HG03159 (cell line): Measurements from ENCODE around the gene KATNAL1.

Experiments
- ATAC-seq: cut with Tn5 transposase; IDR thresholded peaks from one replicate; pipeline ENCODE4 v1.9.1; 2021; ENCODE audit warnings: mild to moderate bottlenecking, moderate library complexity; ENCODE audit not compliant: unreplicated experiment

Gene KATNAL1

DNA sequence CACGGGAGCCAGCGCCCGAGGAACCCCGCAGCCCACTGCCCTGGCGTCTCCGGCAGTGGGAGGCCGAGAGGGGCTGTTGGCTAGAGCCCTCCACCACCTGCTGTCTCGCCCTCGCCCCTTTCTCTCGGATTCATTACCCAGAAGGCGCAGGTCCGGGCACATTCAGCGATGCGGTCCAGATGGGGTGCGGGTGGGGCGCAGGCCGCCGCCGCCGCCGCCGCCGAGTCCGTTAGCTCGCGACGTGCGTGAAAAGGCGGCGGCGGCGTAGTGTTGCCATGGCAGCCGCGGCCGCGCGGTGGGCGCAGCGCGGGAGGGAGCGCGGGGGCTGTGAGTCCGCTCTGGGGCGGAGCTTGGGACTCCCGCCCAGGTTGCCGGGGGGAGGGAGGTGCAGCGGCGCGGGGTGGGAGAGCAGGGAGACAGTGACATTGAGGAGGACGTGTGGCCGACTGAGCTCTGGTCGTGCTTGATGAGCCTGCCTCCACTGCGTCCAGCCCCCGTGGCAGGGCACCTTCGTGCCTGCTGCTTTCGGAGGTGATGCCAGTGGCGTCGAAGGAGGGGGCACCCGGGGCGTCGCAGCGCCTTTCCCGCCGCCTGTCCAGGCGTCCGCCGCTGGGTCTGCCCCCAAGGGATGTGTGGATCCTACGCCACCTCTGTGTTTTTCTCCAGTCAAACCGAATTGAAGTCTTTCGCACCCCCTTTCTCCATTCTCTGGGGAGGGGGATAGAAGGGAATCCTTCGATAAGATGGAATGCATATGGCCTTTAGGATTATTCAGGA lies at the start of gene KATNAL1:
Gene KATNAL1, minus strand, starts transcription at position 358 of the 777 bp plus-strand sequence. CDS start 23,774 bp downstream, outside the sequence.
- ATAC-seq = peak; percentile 58

GRCh38 chr13:30355839-30356238 lies 48.5 kb upstream of the KATNAL1 start:
- ATAC-seq = no peak

DNA sequence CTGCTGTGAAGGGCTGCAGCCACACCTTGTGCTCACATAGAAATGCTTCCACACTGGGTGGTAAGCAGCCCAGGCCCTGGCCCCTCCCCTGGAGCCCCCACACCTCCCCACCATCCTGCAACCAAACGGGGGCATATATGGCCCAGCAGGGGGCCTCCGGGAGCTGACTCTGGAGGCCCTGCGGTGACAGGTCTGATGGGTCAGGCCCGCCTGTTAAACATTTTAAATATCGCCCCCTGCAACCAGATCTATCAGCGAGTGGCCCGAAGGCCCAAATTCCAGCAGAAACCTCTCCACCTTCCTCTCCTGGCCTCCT lies 48.0 kb upstream of the KATNAL1 start:
- no peak for ATAC-seq

DNA sequence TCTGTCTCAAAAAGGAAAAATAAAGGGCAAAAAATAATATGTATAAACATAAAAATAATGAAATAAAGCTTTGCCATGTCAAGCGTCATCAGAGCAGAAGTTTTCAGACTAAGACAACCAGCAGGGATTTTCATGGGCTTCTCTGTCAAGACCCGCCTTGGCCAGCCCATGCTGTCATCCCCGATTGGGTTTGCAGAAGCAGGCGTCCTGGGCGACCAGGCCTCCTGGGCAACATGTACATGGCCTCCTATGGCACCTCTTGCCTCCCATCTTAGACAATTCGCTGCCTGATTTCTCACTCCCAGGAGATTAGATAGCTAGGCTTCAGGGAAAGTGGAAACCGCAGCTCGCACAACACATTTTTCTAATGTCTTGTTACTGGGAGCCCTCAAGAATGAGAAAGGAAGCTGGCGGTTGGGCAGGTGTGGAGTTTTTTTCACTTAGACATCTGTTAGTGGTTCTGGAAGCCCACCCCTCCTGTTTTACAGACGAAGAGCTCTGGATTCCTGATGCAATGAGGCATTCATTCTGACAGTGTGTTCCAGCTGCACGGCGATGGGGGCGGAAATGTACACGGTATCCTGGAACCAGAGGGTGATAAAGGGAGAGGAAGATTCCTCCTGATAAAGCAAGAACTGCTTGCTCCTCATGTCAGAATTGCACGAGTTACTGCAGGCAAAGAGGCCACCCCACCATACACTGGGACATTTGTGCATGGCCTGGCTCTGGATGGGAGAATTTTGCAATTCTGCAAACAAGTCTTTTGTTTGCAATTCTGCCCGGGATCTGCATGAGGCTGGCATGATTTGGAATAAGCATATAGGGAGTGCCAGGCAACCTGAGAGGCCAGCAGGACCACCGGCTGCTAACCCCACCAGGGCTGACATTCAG lies 47.4 kb upstream of the KATNAL1 start:
- ATAC-seq = no peak

- no peak for ATAC-seq
These were observed 46.3 kb upstream of the KATNAL1 start for GRCh38 chr13:30353471-30354215.

GRCh38 chr13:30353060-30353459 lies 45.7 kb upstream of the KATNAL1 start:
- ATAC-seq = no peak

GRCh38 chr13:30352121-30352520 lies 44.8 kb upstream of the KATNAL1 start:
- no peak for ATAC-seq

DNA sequence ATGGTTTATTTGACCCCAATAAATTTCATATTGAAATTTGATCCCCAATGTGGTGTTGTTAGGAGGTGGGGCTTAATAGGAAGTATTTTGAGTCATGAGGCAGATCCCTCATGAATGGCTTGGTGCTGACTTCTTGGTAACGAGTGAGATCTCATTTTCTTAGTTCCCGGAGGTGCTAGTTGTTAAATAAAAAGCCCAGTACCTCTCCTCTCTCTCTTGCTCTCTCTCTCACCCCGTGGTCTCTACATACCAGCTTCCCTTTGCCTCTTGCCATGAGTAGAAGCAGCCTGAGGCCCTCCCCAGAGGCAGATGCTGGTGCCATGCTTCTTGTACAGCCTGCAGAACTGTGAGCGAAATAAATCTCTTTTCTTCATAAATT lies 39.4 kb upstream of the KATNAL1 start:
- no peak for ATAC-seq

DNA sequence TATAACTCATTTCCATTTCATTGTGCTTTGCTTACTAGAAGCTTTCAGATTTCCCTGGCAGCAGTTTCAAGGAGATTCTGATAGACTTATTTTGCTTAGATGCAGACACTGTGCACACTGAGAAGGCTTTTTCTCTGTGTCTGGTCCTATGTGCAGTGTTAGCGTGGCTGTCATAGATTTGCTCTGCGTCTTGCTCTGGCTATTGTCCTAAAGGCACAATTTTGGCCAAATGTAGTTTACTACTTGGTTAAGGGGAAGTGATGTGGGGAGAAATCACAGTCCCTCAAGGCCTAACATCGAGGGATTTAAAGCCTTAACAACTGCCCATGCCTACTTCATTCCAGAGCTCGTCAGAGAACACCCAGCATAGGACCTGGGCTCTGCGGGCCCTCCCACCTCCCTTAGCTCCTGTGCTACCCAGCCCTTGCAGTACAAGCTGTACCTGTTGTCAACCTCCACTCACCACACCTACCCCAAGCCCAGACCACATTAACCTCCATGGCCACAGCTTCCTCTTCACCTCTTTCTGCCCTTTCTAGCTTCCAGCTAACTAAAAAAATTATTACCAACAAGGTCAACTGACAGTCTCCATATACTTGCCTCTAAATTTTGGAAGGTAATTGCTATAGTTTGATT lies 38.9 kb upstream of the KATNAL1 start:
- peak; percentile 62 for ATAC-seq

DNA sequence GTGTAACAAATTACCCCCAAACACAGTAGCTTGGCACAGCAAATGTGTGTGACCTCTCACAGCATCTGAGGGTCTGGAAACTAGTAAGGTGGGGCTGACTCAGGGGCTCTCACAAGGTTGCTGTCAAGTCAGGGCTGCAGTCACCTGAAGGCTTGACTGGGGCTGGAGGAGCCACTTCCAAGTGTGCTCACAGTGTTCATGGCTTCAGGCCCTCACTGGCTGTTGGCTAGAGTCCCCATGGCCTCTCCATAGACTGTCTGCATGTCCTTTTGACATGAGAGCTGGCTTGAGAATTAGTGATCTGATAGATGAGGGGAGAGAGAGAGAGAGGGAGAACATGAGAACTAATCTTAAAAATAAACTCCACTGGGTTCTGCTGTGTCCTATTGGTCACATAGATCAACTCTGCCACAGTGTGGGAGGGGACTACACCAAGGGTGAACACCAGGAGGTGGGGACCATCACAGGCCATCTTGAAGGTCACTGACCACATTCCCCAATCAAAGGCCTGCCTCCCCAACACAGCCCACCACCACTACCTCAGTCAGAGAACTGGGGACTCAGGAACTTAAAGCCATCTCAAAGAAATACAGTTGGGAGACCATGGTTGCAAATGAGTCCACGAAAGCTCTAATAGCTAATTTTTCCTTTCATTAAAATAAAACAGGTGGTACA lies 38.2 kb upstream of the KATNAL1 start:
- ATAC-seq = no peak

DNA sequence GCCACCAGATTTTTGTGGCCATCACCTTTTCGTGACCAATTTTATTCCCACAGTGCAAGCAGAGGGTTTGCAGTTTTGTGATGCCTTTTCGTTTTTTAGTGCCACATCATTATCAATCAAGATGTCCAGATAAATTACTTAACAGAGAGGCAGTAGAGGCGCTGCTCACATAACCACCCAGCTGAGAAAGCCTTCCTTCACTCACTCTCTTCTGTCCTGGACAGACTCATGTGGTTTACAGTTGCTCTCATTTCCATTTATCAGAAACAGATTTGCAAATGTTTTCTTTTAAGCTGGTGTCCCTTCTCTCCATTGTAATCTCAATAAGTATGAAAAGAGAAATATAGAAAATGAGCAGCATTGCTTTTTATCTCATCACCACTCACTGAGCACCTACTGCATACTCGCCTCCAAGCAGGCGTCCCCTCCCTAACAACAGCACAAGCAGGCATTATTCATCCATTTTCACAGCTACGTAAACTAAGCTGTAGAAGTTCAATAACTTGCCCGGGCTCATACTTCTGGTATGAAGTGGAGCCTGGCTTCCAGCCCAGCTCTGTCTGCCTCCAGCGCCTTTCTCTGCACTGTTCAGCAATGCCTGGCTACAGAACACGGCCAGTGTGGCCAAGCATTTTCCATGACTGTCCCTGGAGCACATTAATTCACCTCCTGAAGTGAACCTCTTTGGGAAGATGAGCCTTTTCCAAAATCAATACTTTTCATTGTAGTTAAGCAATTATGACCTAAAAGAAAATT lies 34.6 kb upstream of the KATNAL1 start:
- no peak for ATAC-seq

GRCh38 chr13:30340331-30341250 lies 33.2 kb upstream of the KATNAL1 start:
- ATAC-seq = no peak

DNA sequence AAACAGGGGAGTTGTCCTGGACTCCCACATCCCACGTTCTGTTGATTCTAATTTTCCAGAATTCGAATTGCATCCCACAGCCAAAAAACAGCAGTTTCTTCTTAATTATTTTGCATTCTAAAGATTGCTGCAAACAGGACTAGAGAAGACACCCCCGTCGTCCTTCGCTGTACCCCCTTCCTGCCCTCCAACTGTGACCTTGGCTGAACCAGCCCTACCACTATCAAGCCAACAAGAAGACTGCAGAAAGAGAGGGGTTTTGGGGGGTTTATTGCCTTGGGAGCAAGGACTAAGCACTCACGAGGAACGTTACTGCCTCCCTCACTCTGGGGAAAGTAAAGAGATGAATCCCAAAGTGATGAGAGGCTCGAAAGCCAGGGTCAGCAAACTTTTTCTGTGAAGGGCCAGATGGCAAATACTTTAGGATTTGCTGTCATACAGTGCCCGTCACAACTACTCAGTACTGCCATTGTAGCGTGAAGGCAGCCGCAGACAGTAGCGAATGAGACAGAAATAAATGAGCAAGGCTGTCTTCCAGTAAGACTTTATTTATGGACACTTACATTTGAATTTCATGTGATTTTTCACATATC lies 32.5 kb upstream of the KATNAL1 start:
- no peak for ATAC-seq

- ATAC-seq = no peak
These were observed 31.6 kb upstream of the KATNAL1 start for GRCh38 chr13:30338952-30339351.

DNA sequence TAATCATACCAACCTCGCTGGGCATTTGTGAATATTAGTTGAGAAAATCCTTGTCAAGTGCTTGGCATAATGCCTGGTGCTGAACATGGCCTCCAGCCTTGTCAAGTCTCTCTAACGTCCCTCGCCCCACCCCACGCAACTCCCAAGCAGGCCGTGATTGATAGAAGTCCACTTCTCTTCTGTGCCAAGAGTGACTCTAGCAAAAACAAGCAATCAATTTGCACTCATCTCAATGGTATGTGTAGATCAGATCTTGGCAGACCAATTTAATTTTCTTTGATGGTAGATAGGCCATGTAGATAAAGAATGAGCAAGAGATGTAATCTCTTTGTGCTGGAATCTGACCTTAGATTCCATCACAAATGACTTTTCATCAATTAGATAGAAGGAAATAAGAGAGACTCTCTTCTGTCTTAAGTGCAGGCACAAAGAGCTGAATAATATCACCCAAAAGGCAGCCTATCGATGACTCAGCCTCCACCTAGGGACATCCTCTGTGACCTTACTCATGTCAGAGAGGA lies 31.0 kb upstream of the KATNAL1 start:
- ATAC-seq = no peak

DNA sequence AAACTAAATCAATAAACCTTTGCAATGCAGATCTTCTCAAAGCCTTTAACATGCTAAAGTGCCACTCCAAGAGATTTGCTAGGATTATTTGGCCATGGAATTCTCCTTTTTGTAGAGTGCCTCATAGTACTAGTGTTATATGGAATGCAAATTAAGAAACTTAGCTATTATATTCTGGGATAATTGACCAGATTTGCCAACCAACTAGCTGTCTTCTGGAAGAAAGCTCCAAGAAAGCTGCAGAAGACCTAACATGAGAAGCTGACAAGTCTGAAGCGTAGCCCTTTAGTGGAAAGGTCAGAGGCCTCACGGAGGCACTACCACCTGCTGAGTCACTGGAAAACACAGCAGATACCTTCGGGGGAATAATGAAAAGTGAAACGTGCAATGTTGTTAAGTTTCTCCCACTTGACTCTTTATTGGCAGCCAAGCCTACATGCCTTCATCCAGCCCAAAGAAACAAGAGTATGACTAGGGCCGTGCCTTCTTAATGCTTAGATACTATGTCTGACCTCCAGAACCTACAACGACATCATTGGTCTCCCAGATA lies 29.8 kb upstream of the KATNAL1 start:
- ATAC-seq = no peak

GRCh38 chr13:30334663-30335386 lies 27.5 kb upstream of the KATNAL1 start:
- no peak for ATAC-seq
